ENCODE results near the gene TRIM49D1.
"Not testable (repeated sequence)": the region's sequence is repeated elsewhere in the genome, so short reads cannot be mapped to it uniquely, and the experiment has no call there.

DNA sequence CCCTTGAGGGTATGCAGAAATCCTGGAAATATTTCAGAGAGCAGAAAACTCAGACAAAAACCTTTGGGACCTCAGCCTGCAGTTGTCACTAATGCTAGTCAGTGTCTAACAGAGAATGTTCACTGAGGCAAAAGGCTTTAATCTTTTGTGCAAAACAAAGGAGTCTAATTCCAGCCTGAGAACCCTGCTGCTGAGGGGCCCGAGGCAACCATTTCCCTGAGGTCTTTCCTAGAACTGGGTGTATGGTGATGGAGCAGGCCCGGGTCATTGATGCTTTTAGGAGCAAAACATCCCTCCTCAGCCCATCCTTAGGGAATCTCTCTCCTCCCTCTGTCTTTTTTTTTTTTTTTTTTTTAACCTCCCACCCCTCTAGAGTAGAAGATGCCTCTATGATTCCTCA lies 49.5 kb downstream of the TRIM49D1 start:
- not testable (repeated sequence) for TF ChIP-seq POLR2A (IDR thresholded peaks at IDR 0.05)
- TF ChIP-seq, protein P1, sequence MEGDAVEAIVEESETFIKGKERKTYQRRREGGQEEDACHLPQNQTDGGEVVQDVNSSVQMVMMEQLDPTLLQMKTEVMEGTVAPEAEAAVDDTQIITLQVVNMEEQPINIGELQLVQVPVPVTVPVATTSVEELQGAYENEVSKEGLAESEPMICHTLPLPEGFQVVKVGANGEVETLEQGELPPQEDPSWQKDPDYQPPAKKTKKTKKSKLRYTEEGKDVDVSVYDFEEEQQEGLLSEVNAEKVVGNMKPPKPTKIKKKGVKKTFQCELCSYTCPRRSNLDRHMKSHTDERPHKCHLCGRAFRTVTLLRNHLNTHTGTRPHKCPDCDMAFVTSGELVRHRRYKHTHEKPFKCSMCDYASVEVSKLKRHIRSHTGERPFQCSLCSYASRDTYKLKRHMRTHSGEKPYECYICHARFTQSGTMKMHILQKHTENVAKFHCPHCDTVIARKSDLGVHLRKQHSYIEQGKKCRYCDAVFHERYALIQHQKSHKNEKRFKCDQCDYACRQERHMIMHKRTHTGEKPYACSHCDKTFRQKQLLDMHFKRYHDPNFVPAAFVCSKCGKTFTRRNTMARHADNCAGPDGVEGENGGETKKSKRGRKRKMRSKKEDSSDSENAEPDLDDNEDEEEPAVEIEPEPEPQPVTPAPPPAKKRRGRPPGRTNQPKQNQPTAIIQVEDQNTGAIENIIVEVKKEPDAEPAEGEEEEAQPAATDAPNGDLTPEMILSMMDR (IDR thresholded peaks at IDR 0.05), result not testable (repeated sequence)

Measured in uterus (tissue), 2 donors.